Measurements from ENCODE around the gene MBD3L2B. TPM values are rescaled to one million over a fixed set of nuclear protein-coding genes. Genes with fewer than 3 reads are reported as not detected.

MBD3L2B gene
- total RNA-seq, 1 experiment from 2014 or later: not detected

DNA sequence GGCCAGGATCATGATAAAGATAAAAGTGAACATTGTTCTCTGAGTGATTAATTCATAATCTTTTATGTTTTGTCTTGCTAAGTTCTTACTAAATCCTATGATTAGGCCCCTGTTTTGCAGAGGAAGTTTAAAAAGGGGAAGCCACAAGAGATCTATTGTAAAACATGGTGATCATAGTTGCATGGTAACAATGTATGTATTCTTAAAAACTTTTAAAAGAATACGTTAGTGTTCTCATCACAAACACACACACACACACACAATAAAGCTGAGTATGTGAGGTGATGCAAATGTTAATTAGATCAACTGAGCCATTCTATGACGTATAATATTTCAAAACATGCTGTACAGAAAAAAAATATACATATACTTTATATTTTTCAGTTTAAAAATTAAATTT lies 51.2 kb downstream of the MBD3L2B start:
- TF ChIP-seq, protein P1, sequence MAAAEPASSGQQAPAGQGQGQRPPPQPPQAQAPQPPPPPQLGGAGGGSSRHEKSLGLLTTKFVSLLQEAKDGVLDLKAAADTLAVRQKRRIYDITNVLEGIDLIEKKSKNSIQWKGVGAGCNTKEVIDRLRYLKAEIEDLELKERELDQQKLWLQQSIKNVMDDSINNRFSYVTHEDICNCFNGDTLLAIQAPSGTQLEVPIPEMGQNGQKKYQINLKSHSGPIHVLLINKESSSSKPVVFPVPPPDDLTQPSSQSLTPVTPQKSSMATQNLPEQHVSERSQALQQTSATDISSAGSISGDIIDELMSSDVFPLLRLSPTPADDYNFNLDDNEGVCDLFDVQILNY (CRISPR knock-in tag; IDR thresholded peaks at IDR 0.05): no peak
- TF ChIP-seq ZNF263 (CRISPR knock-in tag; IDR thresholded peaks at IDR 0.05; ENCODE audit: low read depth) (no peak), EMX1 (CRISPR knock-in tag; IDR thresholded peaks at IDR 0.05) (no peak), ETV6 (CRISPR knock-in tag; IDR thresholded peaks at IDR 0.05) (no peak), SOX15 (CRISPR knock-in tag; IDR thresholded peaks at IDR 0.05) (no peak), TP53 (CRISPR knock-in tag; IDR thresholded peaks at IDR 0.05) (no peak), ZNF232 (CRISPR knock-in tag; IDR thresholded peaks at IDR 0.05) (no peak), ZNF396 (CRISPR knock-in tag; IDR thresholded peaks at IDR 0.05; ENCODE audit: borderline replicate concordance) (no peak), ZNF317 (CRISPR knock-in tag; IDR thresholded peaks at IDR 0.05; ENCODE audit: borderline replicate concordance, low read depth) (no peak), NR2C2 (CRISPR knock-in tag; IDR thresholded peaks at IDR 0.05) (no peak), ZNF121 (CRISPR knock-in tag; IDR thresholded peaks at IDR 0.05) (no peak), JUN (CRISPR knock-in tag; IDR thresholded peaks at IDR 0.05) (no peak)
- TF ChIP-seq, protein P2, sequence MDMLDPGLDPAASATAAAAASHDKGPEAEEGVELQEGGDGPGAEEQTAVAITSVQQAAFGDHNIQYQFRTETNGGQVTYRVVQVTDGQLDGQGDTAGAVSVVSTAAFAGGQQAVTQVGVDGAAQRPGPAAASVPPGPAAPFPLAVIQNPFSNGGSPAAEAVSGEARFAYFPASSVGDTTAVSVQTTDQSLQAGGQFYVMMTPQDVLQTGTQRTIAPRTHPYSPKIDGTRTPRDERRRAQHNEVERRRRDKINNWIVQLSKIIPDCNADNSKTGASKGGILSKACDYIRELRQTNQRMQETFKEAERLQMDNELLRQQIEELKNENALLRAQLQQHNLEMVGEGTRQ (CRISPR knock-in tag; IDR thresholded peaks at IDR 0.05): no peak
- TF ChIP-seq, protein P3, sequence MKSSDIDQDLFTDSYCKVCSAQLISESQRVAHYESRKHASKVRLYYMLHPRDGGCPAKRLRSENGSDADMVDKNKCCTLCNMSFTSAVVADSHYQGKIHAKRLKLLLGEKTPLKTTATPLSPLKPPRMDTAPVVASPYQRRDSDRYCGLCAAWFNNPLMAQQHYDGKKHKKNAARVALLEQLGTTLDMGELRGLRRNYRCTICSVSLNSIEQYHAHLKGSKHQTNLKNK (CRISPR knock-in tag; IDR thresholded peaks at IDR 0.05): no peak
- TF ChIP-seq, protein P4, sequence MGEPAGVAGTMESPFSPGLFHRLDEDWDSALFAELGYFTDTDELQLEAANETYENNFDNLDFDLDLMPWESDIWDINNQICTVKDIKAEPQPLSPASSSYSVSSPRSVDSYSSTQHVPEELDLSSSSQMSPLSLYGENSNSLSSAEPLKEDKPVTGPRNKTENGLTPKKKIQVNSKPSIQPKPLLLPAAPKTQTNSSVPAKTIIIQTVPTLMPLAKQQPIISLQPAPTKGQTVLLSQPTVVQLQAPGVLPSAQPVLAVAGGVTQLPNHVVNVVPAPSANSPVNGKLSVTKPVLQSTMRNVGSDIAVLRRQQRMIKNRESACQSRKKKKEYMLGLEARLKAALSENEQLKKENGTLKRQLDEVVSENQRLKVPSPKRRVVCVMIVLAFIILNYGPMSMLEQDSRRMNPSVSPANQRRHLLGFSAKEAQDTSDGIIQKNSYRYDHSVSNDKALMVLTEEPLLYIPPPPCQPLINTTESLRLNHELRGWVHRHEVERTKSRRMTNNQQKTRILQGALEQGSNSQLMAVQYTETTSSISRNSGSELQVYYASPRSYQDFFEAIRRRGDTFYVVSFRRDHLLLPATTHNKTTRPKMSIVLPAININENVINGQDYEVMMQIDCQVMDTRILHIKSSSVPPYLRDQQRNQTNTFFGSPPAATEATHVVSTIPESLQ (CRISPR knock-in tag; IDR thresholded peaks at IDR 0.05): no peak
- TF ChIP-seq, protein P5, sequence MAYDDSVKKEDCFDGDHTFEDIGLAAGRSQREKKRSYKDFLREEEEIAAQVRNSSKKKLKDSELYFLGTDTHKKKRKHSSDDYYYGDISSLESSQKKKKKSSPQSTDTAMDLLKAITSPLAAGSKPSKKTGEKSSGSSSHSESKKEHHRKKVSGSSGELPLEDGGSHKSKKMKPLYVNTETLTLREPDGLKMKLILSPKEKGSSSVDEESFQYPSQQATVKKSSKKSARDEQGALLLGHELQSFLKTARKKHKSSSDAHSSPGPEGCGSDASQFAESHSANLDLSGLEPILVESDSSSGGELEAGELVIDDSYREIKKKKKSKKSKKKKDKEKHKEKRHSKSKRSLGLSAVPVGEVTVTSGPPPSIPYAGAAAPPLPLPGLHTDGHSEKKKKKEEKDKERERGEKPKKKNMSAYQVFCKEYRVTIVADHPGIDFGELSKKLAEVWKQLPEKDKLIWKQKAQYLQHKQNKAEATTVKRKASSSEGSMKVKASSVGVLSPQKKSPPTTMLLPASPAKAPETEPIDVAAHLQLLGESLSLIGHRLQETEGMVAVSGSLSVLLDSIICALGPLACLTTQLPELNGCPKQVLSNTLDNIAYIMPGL (CRISPR knock-in tag; IDR thresholded peaks at IDR 0.05): no peak
- TF ChIP-seq, protein P6, sequence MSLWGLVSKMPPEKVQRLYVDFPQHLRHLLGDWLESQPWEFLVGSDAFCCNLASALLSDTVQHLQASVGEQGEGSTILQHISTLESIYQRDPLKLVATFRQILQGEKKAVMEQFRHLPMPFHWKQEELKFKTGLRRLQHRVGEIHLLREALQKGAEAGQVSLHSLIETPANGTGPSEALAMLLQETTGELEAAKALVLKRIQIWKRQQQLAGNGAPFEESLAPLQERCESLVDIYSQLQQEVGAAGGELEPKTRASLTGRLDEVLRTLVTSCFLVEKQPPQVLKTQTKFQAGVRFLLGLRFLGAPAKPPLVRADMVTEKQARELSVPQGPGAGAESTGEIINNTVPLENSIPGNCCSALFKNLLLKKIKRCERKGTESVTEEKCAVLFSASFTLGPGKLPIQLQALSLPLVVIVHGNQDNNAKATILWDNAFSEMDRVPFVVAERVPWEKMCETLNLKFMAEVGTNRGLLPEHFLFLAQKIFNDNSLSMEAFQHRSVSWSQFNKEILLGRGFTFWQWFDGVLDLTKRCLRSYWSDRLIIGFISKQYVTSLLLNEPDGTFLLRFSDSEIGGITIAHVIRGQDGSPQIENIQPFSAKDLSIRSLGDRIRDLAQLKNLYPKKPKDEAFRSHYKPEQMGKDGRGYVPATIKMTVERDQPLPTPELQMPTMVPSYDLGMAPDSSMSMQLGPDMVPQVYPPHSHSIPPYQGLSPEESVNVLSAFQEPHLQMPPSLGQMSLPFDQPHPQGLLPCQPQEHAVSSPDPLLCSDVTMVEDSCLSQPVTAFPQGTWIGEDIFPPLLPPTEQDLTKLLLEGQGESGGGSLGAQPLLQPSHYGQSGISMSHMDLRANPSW (CRISPR knock-in tag; conservative IDR thresholded peaks at IDR 0.05; ENCODE audit: low read depth): no peak
- TF ChIP-seq, protein P7, sequence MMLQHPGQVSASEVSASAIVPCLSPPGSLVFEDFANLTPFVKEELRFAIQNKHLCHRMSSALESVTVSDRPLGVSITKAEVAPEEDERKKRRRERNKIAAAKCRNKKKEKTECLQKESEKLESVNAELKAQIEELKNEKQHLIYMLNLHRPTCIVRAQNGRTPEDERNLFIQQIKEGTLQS (CRISPR knock-in tag; conservative IDR thresholded peaks at IDR 0.05): no peak
- Mint-ChIP-seq H3K27ac (no peak overlapping the region), H3K4me1 (no peaks in the 10 kb centered on the region), H3K36me3 (peaks cover 54% of the 10 kb centered on the region), H3K9me3 (peaks cover 72% of the 10 kb centered on the region), H3K4me3 (no peak overlapping the region), H3K27me3 (ENCODE audit: low read depth) (peaks cover 18% of the 10 kb centered on the region)
- CTCF ChIA-PET: no interaction called here
- ATAC-seq (no peak), DNase-seq (ENCODE audit: low spot score) (no peak)
- POLR2A ChIA-PET: no interaction called here
